Activated CD4-positive, alpha-beta T cell treated with anti-CD3 and anti-CD28 coated beads, Interleukin-2, Interleukin-6, amounts not matched to agents 100 ng/mL and 50 ng/mL, durations not matched to agents 16 hours and 8 hours (primary cell): Measurements from ENCODE around the gene SRPRA.
"Not testable (repeated sequence)": the region's sequence is repeated elsewhere in the genome, so short reads cannot be mapped to it uniquely, and the experiment has no call there.

Experiments
- DNase-seq: peaks from one replicate; pipeline ENCODE4 v3.0.0-alpha.2; 2020

Gene SRPRA

GRCh38 chr11:126282736-126283591 is 14.3 kb upstream of the SRPRA start, which contains the start of gene TIRAP:
Gene TIRAP (plus strand): TSS chr11:126283093. CDS start chr11:126290895, 7,802 bp downstream.
- DNase-seq = peak; percentile 68

- peak; percentile 31 for DNase-seq
Measured at GRCh38 chr11:126282361-126282735, 13.7 kb upstream of the SRPRA start.

- DNase-seq = no peak
Measured at GRCh38 chr11:126281666-126282175, 13.0 kb upstream of the SRPRA start.

- DNase-seq = no peak
Measured at GRCh38 chr11:126281245-126281644, 12.6 kb upstream of the SRPRA start.

GRCh38 chr11:126280595-126280994 is 11.9 kb upstream of the SRPRA start:
- DNase-seq = no peak

- no peak for DNase-seq
Measured at GRCh38 chr11:126279191-126279590, 10.5 kb upstream of the SRPRA start.

- DNase-seq = no peak
Measured at GRCh38 chr11:126277780-126278179, 9.1 kb upstream of the SRPRA start.

GRCh38 chr11:126277322-126277721 is 8.6 kb upstream of the SRPRA start:
- DNase-seq = no peak

- DNase-seq = no peak
Measured at GRCh38 chr11:126268361-126268707, 361 bp downstream of the SRPRA start.

GRCh38 chr11:126267650-126268049 is 1.0 kb downstream of the SRPRA start:
- DNase-seq = no peak

GRCh38 chr11:126265811-126266210 is 2.9 kb downstream of the SRPRA start:
- DNase-seq = no peak

GRCh38 chr11:126263489-126263888 is 5.2 kb downstream of the SRPRA start:
- no peak for DNase-seq

GRCh38 chr11:126262216-126262615 is 6.5 kb downstream of the SRPRA start:
- no peak for DNase-seq

- DNase-seq = no peak
Measured at GRCh38 chr11:126257764-126258163, 10.9 kb downstream of the SRPRA start.

GRCh38 chr11:126257144-126257543 is 11.6 kb downstream of the SRPRA start:
- DNase-seq = no peak

GRCh38 chr11:126256216-126256615 is 12.5 kb downstream of the SRPRA start:
- no peak for DNase-seq

GRCh38 chr11:126255507-126255906 is 13.2 kb downstream of the SRPRA start:
- not testable (repeated sequence) for DNase-seq

- no peak for DNase-seq
Measured at GRCh38 chr11:126254819-126255218, 13.9 kb downstream of the SRPRA start.

- DNase-seq = no peak
Measured at GRCh38 chr11:126253265-126253664, 15.4 kb downstream of the SRPRA start.

GRCh38 chr11:126246636-126247035 is 22.1 kb downstream of the SRPRA start:
- no peak for DNase-seq

GRCh38 chr11:126233391-126233790 is 35.3 kb downstream of the SRPRA start:
- DNase-seq = no peak

GRCh38 chr11:126232683-126233082 is 36.0 kb downstream of the SRPRA start:
- DNase-seq = no peak

GRCh38 chr11:126231725-126232459 is 36.8 kb downstream of the SRPRA start:
- no peak for DNase-seq
